ENCODE data around the gene AP2B1.

Gene AP2B1

DNA sequence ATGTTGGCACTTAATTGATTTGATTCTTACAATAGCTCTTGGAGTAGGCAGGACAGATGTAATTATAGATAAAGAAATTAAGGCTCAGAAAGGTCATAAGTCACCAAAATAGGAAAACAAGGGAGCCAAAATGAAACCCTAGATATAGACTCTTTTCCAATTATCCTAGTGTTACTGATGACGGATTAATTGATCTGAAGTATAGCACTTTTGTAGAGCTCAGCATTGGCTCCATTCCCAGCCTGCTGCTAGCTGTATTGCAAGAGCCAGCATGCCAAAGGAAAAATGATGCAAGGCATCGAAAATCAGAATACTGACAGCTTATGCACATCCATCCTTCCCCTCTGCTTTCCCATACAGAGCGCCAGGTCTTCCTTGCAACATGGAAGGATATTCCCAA, 122.8 kb downstream of the AP2B1 start:
- no peak overlapping the region for H3K4me3 ChIP-seq (ENCODE audit: low read length)
- peak; percentile 44 for DNase-seq (ENCODE audit: low read depth)
- TF ChIP-seq, protein P1, sequence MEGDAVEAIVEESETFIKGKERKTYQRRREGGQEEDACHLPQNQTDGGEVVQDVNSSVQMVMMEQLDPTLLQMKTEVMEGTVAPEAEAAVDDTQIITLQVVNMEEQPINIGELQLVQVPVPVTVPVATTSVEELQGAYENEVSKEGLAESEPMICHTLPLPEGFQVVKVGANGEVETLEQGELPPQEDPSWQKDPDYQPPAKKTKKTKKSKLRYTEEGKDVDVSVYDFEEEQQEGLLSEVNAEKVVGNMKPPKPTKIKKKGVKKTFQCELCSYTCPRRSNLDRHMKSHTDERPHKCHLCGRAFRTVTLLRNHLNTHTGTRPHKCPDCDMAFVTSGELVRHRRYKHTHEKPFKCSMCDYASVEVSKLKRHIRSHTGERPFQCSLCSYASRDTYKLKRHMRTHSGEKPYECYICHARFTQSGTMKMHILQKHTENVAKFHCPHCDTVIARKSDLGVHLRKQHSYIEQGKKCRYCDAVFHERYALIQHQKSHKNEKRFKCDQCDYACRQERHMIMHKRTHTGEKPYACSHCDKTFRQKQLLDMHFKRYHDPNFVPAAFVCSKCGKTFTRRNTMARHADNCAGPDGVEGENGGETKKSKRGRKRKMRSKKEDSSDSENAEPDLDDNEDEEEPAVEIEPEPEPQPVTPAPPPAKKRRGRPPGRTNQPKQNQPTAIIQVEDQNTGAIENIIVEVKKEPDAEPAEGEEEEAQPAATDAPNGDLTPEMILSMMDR (IDR thresholded peaks at IDR 0.05; ENCODE audit: insufficient read depth, low read depth, low read length, missing control alignments), result no peak

- TF ChIP-seq, protein P1 (IDR thresholded peaks at IDR 0.05; ENCODE audit: insufficient read depth, low read depth, low read length, missing control alignments), result no peak
- no peak for DNase-seq (ENCODE audit: low read depth)
- H3K4me3 ChIP-seq (ENCODE audit: low read length), result no peak overlapping the region
These were observed 123.8 kb downstream of the AP2B1 start for GRCh38 chr17:35710950-35711349.

- TF ChIP-seq, protein P1 (IDR thresholded peaks at IDR 0.05; ENCODE audit: insufficient read depth, low read depth, low read length, missing control alignments), result no peak
- no peak overlapping the region for H3K4me3 ChIP-seq (ENCODE audit: low read length)
- no peak for DNase-seq (ENCODE audit: low read depth)
These were observed 126.1 kb downstream of the AP2B1 start for GRCh38 chr17:35713069-35713728.

- TF ChIP-seq, protein P1 (IDR thresholded peaks at IDR 0.05; ENCODE audit: insufficient read depth, low read depth, low read length, missing control alignments), result no peak
- no peak for DNase-seq (ENCODE audit: low read depth)
- H3K4me3 ChIP-seq (ENCODE audit: low read length), result no peak overlapping the region
These were observed 127.9 kb downstream of the AP2B1 start for GRCh38 chr17:35714988-35715387.

DNA sequence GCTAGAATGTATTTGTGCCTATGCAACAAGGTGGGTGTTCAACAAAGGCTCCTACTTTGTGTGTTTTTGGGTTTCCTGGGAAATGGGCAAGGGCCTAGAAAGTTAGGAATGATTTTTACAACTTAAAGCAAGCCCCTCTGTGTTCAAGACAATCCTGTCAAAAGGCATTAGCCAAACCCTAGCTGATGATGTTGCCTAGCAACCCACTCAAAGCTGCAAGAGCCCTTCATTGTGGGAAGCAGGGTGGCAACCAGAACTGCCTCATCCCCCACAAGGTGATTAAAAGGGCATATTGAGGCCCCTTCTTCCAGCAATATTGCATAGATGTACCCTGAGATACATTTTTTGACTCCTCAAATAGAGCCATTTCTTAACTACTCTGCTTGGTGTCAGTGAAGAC, 128.3 kb downstream of the AP2B1 start:
- DNase-seq (ENCODE audit: low read depth), result no peak
- TF ChIP-seq, protein P1 (IDR thresholded peaks at IDR 0.05; ENCODE audit: insufficient read depth, low read depth, low read length, missing control alignments), result no peak
- H3K4me3 ChIP-seq (ENCODE audit: low read length), result no peak overlapping the region

DNA sequence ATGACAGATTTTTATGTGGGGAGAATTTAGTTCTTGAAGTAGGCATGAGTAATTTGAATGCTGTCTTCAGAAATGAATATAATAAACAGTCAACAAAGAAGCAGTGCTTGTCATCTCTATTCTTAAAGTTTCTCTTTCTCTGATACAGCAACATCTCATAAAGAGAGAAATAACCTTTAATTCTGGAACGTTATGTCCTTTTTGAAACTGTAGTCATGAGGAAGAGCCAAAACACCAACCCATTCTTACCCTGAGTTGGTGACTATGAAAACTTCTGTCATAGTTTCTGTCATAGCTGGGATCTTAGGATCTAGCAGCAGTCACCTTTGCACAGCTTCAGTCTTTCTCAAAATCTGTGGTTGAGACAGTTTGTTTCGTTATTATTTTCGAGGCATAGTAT, 129.1 kb downstream of the AP2B1 start:
- no peak for DNase-seq (ENCODE audit: low read depth)
- TF ChIP-seq, protein P1 (IDR thresholded peaks at IDR 0.05; ENCODE audit: insufficient read depth, low read depth, low read length, missing control alignments), result no peak
- H3K4me3 ChIP-seq (ENCODE audit: low read length), result no peak overlapping the region

- no peak overlapping the region for H3K4me3 ChIP-seq (ENCODE audit: low read length)
- TF ChIP-seq, protein P1 (IDR thresholded peaks at IDR 0.05; ENCODE audit: insufficient read depth, low read depth, low read length, missing control alignments), result no peak
- peak; percentile 10 for DNase-seq (ENCODE audit: low read depth)
These were observed 129.9 kb downstream of the AP2B1 start for GRCh38 chr17:35716897-35717465.
